ENCODE measurements around the gene UBAP2L. TPM values are rescaled to one million over a fixed set of nuclear protein-coding genes. Genes with fewer than 3 reads are reported as not detected.
A peak's percentile ranks its signal among the peaks of the same experiment; 100 is the strongest.

UBAP2L gene
- total and polyA plus RNA-seq, 2 donors (not counting 1 experiment from before 2014, with no cell fraction given): 51.9 to 180 TPM

- H3K4me3 ChIP-seq (replicated peaks in 1 of 4; ENCODE audit: control extremely low read depth in 1 of 4, insufficient read depth in 1 of 4, low read depth in 3 of 4, low read length in 4 of 4): no peak overlapping the region
- H3K27ac ChIP-seq (ENCODE audit: insufficient read depth, low read length): no peak overlapping the region
- H3K9ac ChIP-seq (ENCODE audit: insufficient read depth, low read length): no peak overlapping the region
- TF ChIP-seq, protein P1, sequence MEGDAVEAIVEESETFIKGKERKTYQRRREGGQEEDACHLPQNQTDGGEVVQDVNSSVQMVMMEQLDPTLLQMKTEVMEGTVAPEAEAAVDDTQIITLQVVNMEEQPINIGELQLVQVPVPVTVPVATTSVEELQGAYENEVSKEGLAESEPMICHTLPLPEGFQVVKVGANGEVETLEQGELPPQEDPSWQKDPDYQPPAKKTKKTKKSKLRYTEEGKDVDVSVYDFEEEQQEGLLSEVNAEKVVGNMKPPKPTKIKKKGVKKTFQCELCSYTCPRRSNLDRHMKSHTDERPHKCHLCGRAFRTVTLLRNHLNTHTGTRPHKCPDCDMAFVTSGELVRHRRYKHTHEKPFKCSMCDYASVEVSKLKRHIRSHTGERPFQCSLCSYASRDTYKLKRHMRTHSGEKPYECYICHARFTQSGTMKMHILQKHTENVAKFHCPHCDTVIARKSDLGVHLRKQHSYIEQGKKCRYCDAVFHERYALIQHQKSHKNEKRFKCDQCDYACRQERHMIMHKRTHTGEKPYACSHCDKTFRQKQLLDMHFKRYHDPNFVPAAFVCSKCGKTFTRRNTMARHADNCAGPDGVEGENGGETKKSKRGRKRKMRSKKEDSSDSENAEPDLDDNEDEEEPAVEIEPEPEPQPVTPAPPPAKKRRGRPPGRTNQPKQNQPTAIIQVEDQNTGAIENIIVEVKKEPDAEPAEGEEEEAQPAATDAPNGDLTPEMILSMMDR (conservative IDR thresholded peaks at IDR 0.05 in 1 of 2, IDR thresholded peaks at IDR 0.05 in 1 of 2; ENCODE audit: low read depth in 1 of 2, low read length in 2 of 2): no peak
- no peak for TF ChIP-seq EZH2 (IDR thresholded peaks at IDR 0.05; ENCODE audit: low read length, missing control alignments)
- H3K27me3 ChIP-seq (ENCODE audit: control insufficient read depth, insufficient read depth, low read length): no peaks in the 10 kb centered on the region
- no peaks in the 10 kb centered on the region for H3K79me2 ChIP-seq (ENCODE audit: control insufficient read depth, insufficient read depth, low read length)
- H4K20me1 ChIP-seq (ENCODE audit: control insufficient read depth, extremely low read depth, insufficient read depth, low read length): no peaks in the 10 kb centered on the region
- H3K4me1 ChIP-seq (ENCODE audit: control insufficient read depth, extremely low read depth, insufficient read depth, low read length): no peaks in the 10 kb centered on the region
- no peaks in the 10 kb centered on the region for H3K36me3 ChIP-seq (ENCODE audit: control insufficient read depth, insufficient read depth, low read length)
- H3K4me2 ChIP-seq (ENCODE audit: extremely low read depth, insufficient read depth, low read length): no peak overlapping the region
- DNase-seq (ENCODE audit: low read depth in 2 of 2): no peak
- H2AFZ ChIP-seq (ENCODE audit: low read length): no peak overlapping the region
- no peaks in the 10 kb centered on the region for H3K9me3 ChIP-seq (ENCODE audit: control insufficient read depth, insufficient read depth, low read depth, low read length)
These were observed 70.2 kb downstream of the UBAP2L start for GRCh38 chr1:154290921-154291320.

- Histone ChIP-seq H3K4me3 (replicated peaks in 1 of 4; ENCODE audit: control extremely low read depth in 1 of 4, insufficient read depth in 1 of 4, low read depth in 3 of 4, low read length in 4 of 4) (no peak overlapping the region), H4K20me1 (ENCODE audit: control insufficient read depth, extremely low read depth, insufficient read depth, low read length) (no peaks in the 10 kb centered on the region), H3K36me3 (ENCODE audit: control insufficient read depth, insufficient read depth, low read length) (no peaks in the 10 kb centered on the region), H2AFZ (ENCODE audit: low read length) (no peak overlapping the region), H3K27me3 (ENCODE audit: control insufficient read depth, insufficient read depth, low read length) (no peaks in the 10 kb centered on the region), H3K9ac (ENCODE audit: insufficient read depth, low read length) (no peak overlapping the region), H3K4me1 (ENCODE audit: control insufficient read depth, extremely low read depth, insufficient read depth, low read length) (no peaks in the 10 kb centered on the region), H3K9me3 (ENCODE audit: control insufficient read depth, insufficient read depth, low read depth, low read length) (no peaks in the 10 kb centered on the region), H3K4me2 (ENCODE audit: extremely low read depth, insufficient read depth, low read length) (no peak overlapping the region), H3K27ac (ENCODE audit: insufficient read depth, low read length) (no peak overlapping the region), H3K79me2 (ENCODE audit: control insufficient read depth, insufficient read depth, low read length) (no peaks in the 10 kb centered on the region)
- TF ChIP-seq, protein P1 (conservative IDR thresholded peaks at IDR 0.05 in 1 of 2, IDR thresholded peaks at IDR 0.05 in 1 of 2; ENCODE audit: low read depth in 1 of 2, low read length in 2 of 2): no peak
- no peak for TF ChIP-seq EZH2 (IDR thresholded peaks at IDR 0.05; ENCODE audit: low read length, missing control alignments)
- peak in 1 of 2 donors; percentile 10 for DNase-seq (ENCODE audit: low read depth in 2 of 2)
These were observed 74.9 kb downstream of the UBAP2L start for GRCh38 chr1:154295408-154296235.

GRCh38 chr1:154301582-154301981 lies 80.8 kb downstream of the UBAP2L start:
- H3K4me2 ChIP-seq (ENCODE audit: extremely low read depth, insufficient read depth, low read length): no peak overlapping the region
- H3K79me2 ChIP-seq (ENCODE audit: control insufficient read depth, insufficient read depth, low read length): no peaks in the 10 kb centered on the region
- TF ChIP-seq, protein P1 (conservative IDR thresholded peaks at IDR 0.05 in 1 of 2, IDR thresholded peaks at IDR 0.05 in 1 of 2; ENCODE audit: low read depth in 1 of 2, low read length in 2 of 2): no peak
- no peak for TF ChIP-seq EZH2 (IDR thresholded peaks at IDR 0.05; ENCODE audit: low read length, missing control alignments)
- no peaks in the 10 kb centered on the region for H3K27me3 ChIP-seq (ENCODE audit: control insufficient read depth, insufficient read depth, low read length)
- no peak for DNase-seq (ENCODE audit: low read depth in 2 of 2)
- no peak overlapping the region for H3K4me3 ChIP-seq (replicated peaks in 1 of 4; ENCODE audit: control extremely low read depth in 1 of 4, insufficient read depth in 1 of 4, low read depth in 3 of 4, low read length in 4 of 4)
- no peak overlapping the region for H2AFZ ChIP-seq (ENCODE audit: low read length)
- H3K36me3 ChIP-seq (ENCODE audit: control insufficient read depth, insufficient read depth, low read length): no peaks in the 10 kb centered on the region
- H3K27ac ChIP-seq (ENCODE audit: insufficient read depth, low read length): no peak overlapping the region
- no peak overlapping the region for H3K9ac ChIP-seq (ENCODE audit: insufficient read depth, low read length)
- no peaks in the 10 kb centered on the region for H4K20me1 ChIP-seq (ENCODE audit: control insufficient read depth, extremely low read depth, insufficient read depth, low read length)
- H3K4me1 ChIP-seq (ENCODE audit: control insufficient read depth, extremely low read depth, insufficient read depth, low read length): no peaks in the 10 kb centered on the region
- no peaks in the 10 kb centered on the region for H3K9me3 ChIP-seq (ENCODE audit: control insufficient read depth, insufficient read depth, low read depth, low read length)
